Measurements from ENCODE around the gene YJEFN3.

Gene YJEFN3

DNA sequence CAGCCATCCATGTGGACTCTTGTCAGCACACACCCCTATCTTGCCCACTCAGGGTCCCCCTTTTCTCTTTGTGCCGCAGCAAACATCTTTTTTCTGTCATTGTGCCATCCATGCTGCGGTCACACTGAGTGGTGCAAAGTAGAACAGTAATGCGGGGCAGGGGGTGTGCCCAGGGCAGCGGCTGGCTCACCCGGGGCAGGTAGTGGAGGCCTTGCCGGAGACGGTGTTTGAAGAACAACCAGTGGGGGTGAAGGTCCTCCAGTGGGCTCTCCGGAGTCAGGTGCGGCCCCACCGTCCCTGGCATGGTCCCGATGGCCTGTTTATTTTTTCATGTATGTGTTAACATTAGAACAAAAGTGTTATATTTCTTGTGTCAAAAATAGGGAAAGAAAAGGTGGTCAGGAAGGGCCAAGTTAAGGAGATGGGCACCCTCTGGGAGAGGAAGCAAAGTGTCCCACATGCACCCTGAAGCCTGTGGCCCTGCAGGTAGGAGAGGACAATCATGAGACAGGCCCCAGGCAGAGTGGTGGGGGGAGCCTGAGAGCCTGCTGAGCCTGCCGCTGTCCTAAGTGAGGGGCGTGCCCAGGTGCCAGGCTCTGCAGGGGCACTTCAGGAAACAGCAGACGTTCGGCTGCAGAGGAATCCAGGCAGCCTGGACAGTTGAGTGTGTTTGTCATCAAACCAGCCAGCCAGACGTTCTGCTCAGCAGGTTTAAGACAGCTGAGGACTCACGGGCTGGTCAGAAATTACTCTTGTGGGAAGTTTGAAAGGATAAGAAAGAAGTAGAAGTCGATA is 25.7 kb upstream of the YJEFN3 start:
- no peak overlapping the region for H3K14ac ChIP-seq (ENCODE audit: low read length)
- H3K4me1 ChIP-seq (ENCODE audit: control insufficient read depth in 2 of 2, insufficient read depth in 1 of 2, low read depth in 1 of 2, low read length in 2 of 2): no peaks in the 10 kb centered on the region
- H2AFZ ChIP-seq (ENCODE audit: low read length): no peak overlapping the region
- H3K79me1 ChIP-seq (ENCODE audit: low read depth, low read length): peaks cover 13% of the 10 kb centered on the region
- peak overlapping the region; percentile 17 for H4K8ac ChIP-seq (ENCODE audit: low read depth, low read length)
- H2AK5ac ChIP-seq (ENCODE audit: low read depth, low read length): no peak overlapping the region
- no peak overlapping the region for H3K27ac ChIP-seq (replicated peaks; ENCODE audit: low read length)
- H3K36me3 ChIP-seq (replicated peaks in 1 of 2; ENCODE audit: control insufficient read depth in 2 of 2, insufficient read depth in 2 of 2, low read length in 2 of 2): peaks cover 69 to 100% of the 10 kb centered on the region in 2 donors
- 100% methylated on average over 1 of the region's 18 CpGs; no CpG with 5 or more reads in 1 of the 2 donors for WGBS, 2 donors (ENCODE audit: extremely low coverage in 2 of 2, insufficient read length in 2 of 2, insufficient replicate concordance in 1 of 2)
- no peak overlapping the region for H3K4ac ChIP-seq (ENCODE audit: low read length)
- no peak overlapping the region for H2BK15ac ChIP-seq (ENCODE audit: low read length)
- H3K18ac ChIP-seq (ENCODE audit: low read length): no peak overlapping the region
- H4K91ac ChIP-seq (ENCODE audit: low read depth, low read length, poor library complexity): no peak overlapping the region
- H3K4me2 ChIP-seq (ENCODE audit: insufficient read depth, low read length, poor library complexity, severe bottlenecking): no peak overlapping the region
- H3K9me3 ChIP-seq (replicated peaks in 1 of 2; ENCODE audit: control insufficient read depth in 2 of 2, insufficient read depth in 1 of 2, low read depth in 1 of 2, low read length in 2 of 2): no peaks in the 10 kb centered on the region
- peak overlapping the region; percentile 72 for H3K9ac ChIP-seq (ENCODE audit: low read depth, low read length, poor library complexity)
- no peak overlapping the region for H3K23ac ChIP-seq (ENCODE audit: low read depth, low read length, poor library complexity)
- no peak overlapping the region for H2BK120ac ChIP-seq (ENCODE audit: low read depth, low read length)
- H2BK5ac ChIP-seq (ENCODE audit: low read length): peak overlapping the region; percentile 39
- no peak overlapping the region for H3K4me3 ChIP-seq (ENCODE audit: low read length in 2 of 2)
- H3K27me3 ChIP-seq (ENCODE audit: control insufficient read depth in 3 of 3, insufficient read depth in 3 of 3, low read depth in 1 of 3, low read length in 3 of 3): no peaks in the 10 kb centered on the region
- H2BK12ac ChIP-seq (ENCODE audit: low read length): no peak overlapping the region
- no peak for DNase-seq (ENCODE audit: low spot score)

GRCh38 chr19:19504754-19505668 is 23.7 kb upstream of the YJEFN3 start:
- Histone ChIP-seq H3K4me2 (ENCODE audit: insufficient read depth, low read length, poor library complexity, severe bottlenecking) (no peak overlapping the region), H3K23ac (ENCODE audit: low read depth, low read length, poor library complexity) (no peak overlapping the region), H2BK120ac (ENCODE audit: low read depth, low read length) (no peak overlapping the region), H3K18ac (ENCODE audit: low read length) (no peak overlapping the region), H2BK5ac (ENCODE audit: low read length) (no peak overlapping the region), H4K91ac (ENCODE audit: low read depth, low read length, poor library complexity) (no peak overlapping the region), H3K4ac (ENCODE audit: low read length) (no peak overlapping the region), H3K4me3 (ENCODE audit: low read length in 2 of 2) (no peak overlapping the region), H4K8ac (ENCODE audit: low read depth, low read length) (no peak overlapping the region), H2AK5ac (ENCODE audit: low read depth, low read length) (no peak overlapping the region), H3K27ac (replicated peaks; ENCODE audit: low read length) (no peak overlapping the region), H2BK12ac (ENCODE audit: low read length) (peak overlapping the region; percentile 10), H3K27me3 (ENCODE audit: control insufficient read depth in 3 of 3, insufficient read depth in 3 of 3, low read depth in 1 of 3, low read length in 3 of 3) (no peaks in the 10 kb centered on the region), H3K79me1 (ENCODE audit: low read depth, low read length) (peaks cover 9% of the 10 kb centered on the region), H2AFZ (ENCODE audit: low read length) (no peak overlapping the region), H3K4me1 (ENCODE audit: control insufficient read depth in 2 of 2, insufficient read depth in 1 of 2, low read depth in 1 of 2, low read length in 2 of 2) (peaks cover 0 to 2% of the 10 kb centered on the region in 2 donors), H3K36me3 (replicated peaks in 1 of 2; ENCODE audit: control insufficient read depth in 2 of 2, insufficient read depth in 2 of 2, low read length in 2 of 2) (peaks cover 56 to 90% of the 10 kb centered on the region in 2 donors), H2BK15ac (ENCODE audit: low read length) (no peak overlapping the region), H3K14ac (ENCODE audit: low read length) (no peak overlapping the region), H3K9ac (ENCODE audit: low read depth, low read length, poor library complexity) (peak overlapping the region; percentile 21), H3K9me3 (replicated peaks in 1 of 2; ENCODE audit: control insufficient read depth in 2 of 2, insufficient read depth in 1 of 2, low read depth in 1 of 2, low read length in 2 of 2) (no peaks in the 10 kb centered on the region)
- no peak for DNase-seq (ENCODE audit: low spot score)
- WGBS, 2 donors (ENCODE audit: extremely low coverage in 2 of 2, insufficient read length in 2 of 2, insufficient replicate concordance in 1 of 2): no CpG with 5 or more reads among the region's 23 CpGs

- peak overlapping the region; percentile 21 for H3K9ac ChIP-seq (ENCODE audit: low read depth, low read length, poor library complexity)
- no peak overlapping the region for H3K4ac ChIP-seq (ENCODE audit: low read length)
- peaks cover 4% of the 10 kb centered on the region for H3K79me1 ChIP-seq (ENCODE audit: low read depth, low read length)
- H4K91ac ChIP-seq (ENCODE audit: low read depth, low read length, poor library complexity): no peak overlapping the region
- WGBS, 2 donors (ENCODE audit: extremely low coverage in 2 of 2, insufficient read length in 2 of 2, insufficient replicate concordance in 1 of 2): no CpG with 5 or more reads among the region's 27 CpGs
- no peak overlapping the region for H4K8ac ChIP-seq (ENCODE audit: low read depth, low read length)
- H2BK120ac ChIP-seq (ENCODE audit: low read depth, low read length): no peak overlapping the region
- peak overlapping the region; percentile 12 for H3K23ac ChIP-seq (ENCODE audit: low read depth, low read length, poor library complexity)
- no peak overlapping the region for H3K4me3 ChIP-seq (ENCODE audit: low read length in 2 of 2)
- no peak overlapping the region for H3K27ac ChIP-seq (replicated peaks; ENCODE audit: low read length)
- peak overlapping the region; percentile 10 for H2BK12ac ChIP-seq (ENCODE audit: low read length)
- no peak overlapping the region for H3K14ac ChIP-seq (ENCODE audit: low read length)
- H3K4me2 ChIP-seq (ENCODE audit: insufficient read depth, low read length, poor library complexity, severe bottlenecking): no peak overlapping the region
- no peak overlapping the region for H2AK5ac ChIP-seq (ENCODE audit: low read depth, low read length)
- H2AFZ ChIP-seq (ENCODE audit: low read length): no peak overlapping the region
- H3K4me1 ChIP-seq (ENCODE audit: control insufficient read depth in 2 of 2, insufficient read depth in 1 of 2, low read depth in 1 of 2, low read length in 2 of 2): peaks cover 0 to 2% of the 10 kb centered on the region in 2 donors
- H2BK5ac ChIP-seq (ENCODE audit: low read length): no peak overlapping the region
- H3K36me3 ChIP-seq (replicated peaks in 1 of 2; ENCODE audit: control insufficient read depth in 2 of 2, insufficient read depth in 2 of 2, low read length in 2 of 2): peaks cover 49 to 82% of the 10 kb centered on the region in 2 donors
- no peak overlapping the region for H3K18ac ChIP-seq (ENCODE audit: low read length)
- H2BK15ac ChIP-seq (ENCODE audit: low read length): no peak overlapping the region
- H3K27me3 ChIP-seq (ENCODE audit: control insufficient read depth in 3 of 3, insufficient read depth in 3 of 3, low read depth in 1 of 3, low read length in 3 of 3): no peaks in the 10 kb centered on the region
- no peaks in the 10 kb centered on the region for H3K9me3 ChIP-seq (replicated peaks in 1 of 2; ENCODE audit: control insufficient read depth in 2 of 2, insufficient read depth in 1 of 2, low read depth in 1 of 2, low read length in 2 of 2)
- no peak for DNase-seq (ENCODE audit: low spot score)
Observed at GRCh38 chr19:19505669-19506326, 22.9 kb upstream of the YJEFN3 start.

All from neuronal stem cell (in vitro differentiated cells).